DND-41 (cell line): ENCODE measurements around the gene TRIM2.

ENCODE experiments used
- EZH2 ChIP-seq: IDR thresholded peaks from 3 replicates; pipeline ENCODE4 v1.6.1; 2012; ENCODE audit warnings: borderline replicate concordance, low read depth, mild to moderate bottlenecking, moderate library complexity, low read length, inconsistent platforms; ENCODE audit not compliant: severe bottlenecking
- TF ChIP-seq, protein P1 (sequence below): IDR thresholded peaks from 2 replicates; pipeline ENCODE4 v1.5.1; 2012; ENCODE audit warnings: borderline replicate concordance, low read length, moderate library complexity, mild to moderate bottlenecking; ENCODE audit not compliant: poor library complexity, severe bottlenecking; ENCODE audit errors: extremely low read depth

DNA sequence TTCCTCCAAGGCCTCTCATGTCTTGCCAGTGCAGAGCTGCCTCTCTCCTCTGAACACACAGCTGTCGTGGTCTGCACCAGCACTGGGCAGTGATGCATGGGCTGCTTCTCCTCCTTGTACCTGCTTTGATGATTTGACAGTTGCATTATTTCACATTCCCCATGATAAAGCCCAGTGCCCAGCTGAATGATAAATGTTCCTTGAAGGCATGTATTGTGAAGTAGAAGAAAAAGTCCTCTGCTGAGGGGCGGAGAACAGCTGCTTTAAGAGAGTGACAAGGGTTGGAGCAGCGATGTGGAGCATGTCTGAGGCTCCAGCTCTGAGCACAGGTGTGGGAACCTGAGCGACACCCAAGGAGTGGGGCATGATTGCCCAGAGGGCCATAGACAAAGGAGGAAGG is 21.1 kb upstream of the TRIM2 start:
- TF ChIP-seq, protein P1, sequence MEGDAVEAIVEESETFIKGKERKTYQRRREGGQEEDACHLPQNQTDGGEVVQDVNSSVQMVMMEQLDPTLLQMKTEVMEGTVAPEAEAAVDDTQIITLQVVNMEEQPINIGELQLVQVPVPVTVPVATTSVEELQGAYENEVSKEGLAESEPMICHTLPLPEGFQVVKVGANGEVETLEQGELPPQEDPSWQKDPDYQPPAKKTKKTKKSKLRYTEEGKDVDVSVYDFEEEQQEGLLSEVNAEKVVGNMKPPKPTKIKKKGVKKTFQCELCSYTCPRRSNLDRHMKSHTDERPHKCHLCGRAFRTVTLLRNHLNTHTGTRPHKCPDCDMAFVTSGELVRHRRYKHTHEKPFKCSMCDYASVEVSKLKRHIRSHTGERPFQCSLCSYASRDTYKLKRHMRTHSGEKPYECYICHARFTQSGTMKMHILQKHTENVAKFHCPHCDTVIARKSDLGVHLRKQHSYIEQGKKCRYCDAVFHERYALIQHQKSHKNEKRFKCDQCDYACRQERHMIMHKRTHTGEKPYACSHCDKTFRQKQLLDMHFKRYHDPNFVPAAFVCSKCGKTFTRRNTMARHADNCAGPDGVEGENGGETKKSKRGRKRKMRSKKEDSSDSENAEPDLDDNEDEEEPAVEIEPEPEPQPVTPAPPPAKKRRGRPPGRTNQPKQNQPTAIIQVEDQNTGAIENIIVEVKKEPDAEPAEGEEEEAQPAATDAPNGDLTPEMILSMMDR = no peak
- no peak for TF ChIP-seq EZH2
